KBM-7 (cell line): ENCODE data around the gene CELSR1.

ENCODE experiments used
- DNase-seq: peaks from one replicate; pipeline ENCODE4 v3.0.0-alpha.2; 2015
- in situ Hi-C: fragments of 300-500 bp; cut with MboI; formaldehyde crosslinking; loops from 2 replicates; pipeline ENCODE4 v1.14.3; 2020; ENCODE audit warnings: low sequenced_read_pairs, low pct_unique_long_range_greater_than_20kb, mixed read lengths

CELSR1 gene

DNA sequence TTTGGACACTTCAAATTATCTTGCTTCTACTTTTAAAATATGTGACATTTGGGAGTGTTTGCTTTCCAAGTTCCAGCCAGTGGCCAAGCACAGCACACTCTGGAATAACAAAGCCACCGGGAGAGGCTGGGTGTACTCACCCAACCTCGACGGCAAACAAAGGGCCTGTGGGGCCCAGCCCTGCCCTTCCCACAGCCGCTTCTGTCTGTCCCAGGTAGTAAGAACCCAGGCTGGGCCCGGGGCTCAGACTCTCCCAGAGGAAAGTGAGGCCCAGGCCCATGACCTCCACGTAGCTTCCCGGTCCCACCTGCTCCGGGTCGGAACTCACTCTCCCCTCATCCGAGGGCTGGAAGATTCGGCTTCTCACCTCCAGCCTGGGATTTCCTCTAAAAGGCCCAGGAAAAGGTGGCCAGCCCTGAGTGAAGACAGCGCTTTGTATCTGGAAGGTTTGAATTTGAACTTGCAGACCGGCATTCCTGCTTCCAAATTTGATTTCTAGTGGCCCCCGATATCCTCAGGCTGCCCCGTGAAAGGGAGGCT lies 93.5 kb downstream of the CELSR1 start:
- in situ Hi-C loops = no loop called here
- no peak for DNase-seq

DNA sequence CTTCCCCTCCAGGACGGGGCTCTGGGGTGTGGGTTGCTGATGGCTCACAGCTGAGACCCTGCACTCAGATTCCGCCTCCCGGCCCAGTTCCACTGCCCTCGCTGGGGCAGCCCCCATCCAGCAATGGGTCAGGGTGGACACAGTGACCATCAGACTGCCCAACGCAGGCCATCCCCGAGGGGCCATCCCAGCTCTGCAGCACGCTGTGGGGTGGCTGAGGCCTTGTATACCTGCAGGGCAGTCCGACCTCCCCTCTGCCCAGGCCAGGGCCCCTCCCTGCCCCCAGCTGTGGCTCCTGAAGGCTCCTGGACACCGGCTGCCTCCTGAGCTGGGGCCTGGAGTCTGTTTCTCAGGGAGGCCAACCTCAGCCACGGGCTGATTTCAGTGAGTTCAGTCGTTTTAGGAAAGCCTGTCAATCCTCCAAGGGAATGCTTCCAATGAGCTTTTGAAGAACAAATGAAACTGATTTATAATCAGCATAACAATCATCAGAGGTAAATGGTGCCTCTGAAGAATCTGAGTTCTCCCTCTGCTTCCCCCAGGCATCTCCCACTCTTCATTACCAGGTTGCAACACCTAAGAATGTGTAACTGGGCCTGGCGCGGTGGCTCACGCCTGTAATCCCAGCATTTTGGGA lies 95.1 kb downstream of the CELSR1 start:
- in situ Hi-C loops = no loop called here
- DNase-seq = no peak

- in situ Hi-C loops = no loop called here
Measured at GRCh38 chr22:46439576-46440465, 97.6 kb downstream of the CELSR1 start.

DNA sequence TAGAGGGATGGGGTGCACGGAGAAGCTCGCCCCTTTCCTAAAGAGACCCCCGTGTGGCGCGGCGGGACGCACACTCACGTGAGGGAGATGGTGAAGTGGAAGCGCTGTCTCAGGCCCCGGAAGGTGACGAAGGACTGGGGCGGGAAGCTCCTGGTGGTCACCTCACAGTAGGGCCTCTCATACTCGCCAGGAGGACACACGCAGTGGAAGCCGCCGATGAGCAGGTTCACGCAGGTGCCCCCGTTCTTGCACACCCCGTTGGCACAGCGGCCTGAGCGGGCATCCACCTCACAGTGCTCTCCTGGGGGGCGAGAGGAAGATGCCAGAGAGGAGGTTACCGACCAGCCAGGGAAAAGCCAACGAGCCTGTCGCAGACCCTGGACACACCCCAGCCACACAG lies 98.3 kb downstream of the CELSR1 start:
- no peak for DNase-seq
- in situ Hi-C loops = no loop called here

More at GRCh38 chr22:46439576-46440465, 97.6 kb downstream of the CELSR1 start:
- no peak for DNase-seq

DNA sequence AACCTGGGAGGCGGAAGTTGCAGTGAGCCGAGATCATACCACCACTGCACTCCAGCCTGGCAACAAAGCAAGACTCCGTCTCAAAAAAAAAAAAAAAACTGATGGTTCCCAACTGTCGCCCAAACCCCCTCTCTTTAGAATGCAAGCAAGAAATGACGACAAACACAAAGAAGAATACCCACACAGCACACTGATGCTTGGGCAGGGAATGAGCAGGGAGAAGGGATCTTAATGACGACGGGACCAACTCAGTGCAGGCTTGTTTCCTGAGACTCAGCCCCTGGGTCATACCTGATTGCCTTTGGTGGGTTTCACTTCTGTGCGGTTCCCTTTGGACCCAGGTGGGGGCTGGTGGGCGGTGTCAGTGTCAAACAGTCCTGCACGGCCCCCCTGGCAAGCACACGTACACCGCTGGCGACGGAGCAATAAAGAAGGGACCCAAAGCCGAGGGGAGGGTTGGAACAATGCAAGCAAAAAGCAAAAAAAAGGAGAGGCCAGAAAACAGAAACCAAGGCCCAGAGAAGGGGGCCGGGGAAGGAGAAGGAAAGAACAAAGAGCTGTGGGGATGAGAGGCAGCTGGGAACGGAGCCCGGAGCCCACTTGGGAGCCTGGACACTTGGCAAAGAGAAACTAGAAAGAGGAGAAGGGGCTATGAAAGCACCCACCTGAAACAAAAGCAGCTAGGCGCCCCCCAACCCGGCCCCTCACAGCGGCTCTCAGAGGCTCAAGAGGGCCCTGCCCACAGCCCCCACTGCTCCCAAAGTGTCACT lies 99.6 kb downstream of the CELSR1 start:
- in situ Hi-C loops = no loop called here
- no peak for DNase-seq

GRCh38 chr22:46436595-46437175 lies 100.7 kb downstream of the CELSR1 start:
- DNase-seq = no peak
- in situ Hi-C loops = no loop called here

DNA sequence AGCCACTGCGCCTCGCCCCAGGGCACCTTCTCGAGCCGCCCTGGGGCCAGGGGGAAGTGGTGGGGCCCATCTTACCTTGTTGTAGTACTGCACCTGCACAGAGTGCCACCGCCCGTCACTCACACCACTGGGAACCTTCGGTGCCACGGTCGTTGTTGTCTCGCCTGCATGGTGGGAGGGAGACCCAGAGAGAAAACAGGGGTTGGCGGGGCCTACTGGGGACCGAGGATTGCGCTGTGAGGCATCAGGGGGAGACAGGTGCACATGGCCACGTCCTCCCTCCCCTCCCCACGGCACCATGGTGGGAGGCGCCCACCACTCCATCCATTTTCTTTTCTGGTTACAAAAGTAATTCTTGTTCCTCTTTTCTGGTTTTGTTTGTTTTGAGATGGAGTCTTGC lies 104.1 kb downstream of the CELSR1 start:
- in situ Hi-C loops = no loop called here
- peak; percentile 4 for DNase-seq

- DNase-seq = no peak
- in situ Hi-C loops = no loop called here
Measured at GRCh38 chr22:46432164-46433068, 105.0 kb downstream of the CELSR1 start.

DNA sequence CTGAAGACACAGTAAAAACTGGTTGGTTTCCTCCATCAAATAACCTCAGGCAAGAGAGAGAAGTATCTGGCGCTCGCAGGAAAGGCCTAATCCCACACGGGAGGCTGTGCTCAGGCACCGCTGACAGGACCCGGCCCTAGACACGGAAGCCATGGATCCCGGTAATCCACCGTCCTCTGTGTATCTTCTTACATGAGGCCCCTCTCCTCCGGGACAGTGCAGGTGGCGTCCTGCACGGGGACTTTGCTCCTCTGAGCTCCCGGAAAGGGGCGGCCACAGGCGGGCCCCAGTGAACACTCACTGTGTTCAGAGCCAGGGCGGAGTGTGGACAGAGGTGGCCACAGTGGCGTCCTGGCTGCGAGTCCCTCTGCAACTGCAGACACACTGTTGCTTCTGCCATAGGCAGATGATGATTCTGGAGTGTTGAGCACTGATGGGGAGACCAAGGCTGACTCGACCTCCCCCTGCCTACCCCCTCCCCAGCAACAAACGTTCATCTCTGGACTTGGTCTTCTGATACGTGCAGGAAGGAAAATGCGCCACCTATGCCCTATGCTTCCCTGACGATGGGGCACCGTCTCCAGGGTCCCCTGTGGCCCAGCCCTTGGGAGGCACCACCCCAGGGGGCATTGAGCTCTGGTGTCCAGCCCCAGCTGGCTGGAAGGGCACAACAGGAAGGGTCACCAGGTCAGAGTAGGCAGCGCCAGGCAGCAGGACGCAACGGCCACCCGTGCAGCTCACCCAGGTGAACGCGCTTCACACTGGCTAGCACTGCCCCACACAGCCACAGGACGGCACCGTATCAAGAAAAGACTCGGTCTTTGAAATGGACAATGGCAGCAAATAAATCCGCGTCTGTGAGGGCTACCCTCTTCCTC lies 106.2 kb downstream of the CELSR1 start:
- no peak for DNase-seq
- in situ Hi-C loops = no loop called here

- DNase-seq = no peak
- in situ Hi-C loops = no loop called here
Measured at GRCh38 chr22:46429325-46429853, 108.0 kb downstream of the CELSR1 start.

DNA sequence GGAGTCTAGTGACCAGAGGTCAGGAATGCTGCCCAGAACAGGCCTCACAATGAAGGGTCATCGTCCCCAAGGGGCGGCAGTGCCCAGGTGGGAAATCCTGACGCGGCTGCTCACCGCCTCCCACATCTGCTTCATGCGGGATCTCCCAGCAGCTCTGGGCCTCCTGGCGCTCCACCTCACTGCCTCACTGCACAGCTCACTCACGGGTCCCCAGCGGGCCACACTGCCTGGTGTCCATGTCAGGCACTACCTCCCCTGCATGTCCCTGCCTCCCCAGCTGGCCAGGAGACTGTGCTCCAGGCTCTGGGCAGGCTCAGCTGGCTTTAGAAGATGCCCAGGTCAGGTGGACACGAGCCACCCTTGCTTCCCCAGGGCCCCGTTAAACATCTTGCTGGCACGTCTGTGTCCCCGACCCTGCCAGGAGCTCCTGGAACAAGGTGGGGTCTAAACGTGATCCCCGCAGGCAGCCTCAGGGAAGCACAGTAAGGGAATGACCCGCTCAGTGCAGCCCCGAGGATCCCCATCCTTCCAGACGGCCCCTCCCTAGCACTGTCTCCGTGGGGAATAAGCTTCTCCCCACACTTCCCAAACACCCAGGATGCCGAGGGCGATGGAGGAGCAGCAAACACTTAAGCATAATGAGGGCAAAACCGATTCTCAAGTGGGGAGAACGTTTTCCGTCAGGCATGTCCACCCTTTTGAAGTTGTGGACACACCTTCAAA lies 108.7 kb downstream of the CELSR1 start:
- in situ Hi-C loops = no loop called here
- no peak for DNase-seq

DNA sequence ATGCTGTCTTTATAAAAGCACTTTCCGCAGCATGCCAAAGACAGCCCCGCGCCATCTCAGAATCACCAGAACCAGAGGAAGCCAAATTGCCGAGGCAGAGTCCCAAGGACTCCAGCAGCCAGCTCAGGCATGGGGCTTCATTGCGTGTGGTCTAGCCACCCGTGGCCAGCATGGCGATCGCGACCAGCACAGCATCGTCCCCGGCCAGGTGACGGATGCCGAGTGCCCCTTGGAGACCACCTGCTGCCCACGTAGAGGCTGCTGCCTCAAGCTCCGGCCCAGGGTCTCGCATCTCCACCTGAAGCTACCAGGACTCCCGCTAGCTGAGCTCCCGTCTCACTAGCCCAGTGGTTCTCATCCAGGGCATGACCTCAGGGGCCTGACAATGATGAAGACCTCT lies 109.2 kb downstream of the CELSR1 start:
- DNase-seq = no peak
- in situ Hi-C loops = no loop called here

DNA sequence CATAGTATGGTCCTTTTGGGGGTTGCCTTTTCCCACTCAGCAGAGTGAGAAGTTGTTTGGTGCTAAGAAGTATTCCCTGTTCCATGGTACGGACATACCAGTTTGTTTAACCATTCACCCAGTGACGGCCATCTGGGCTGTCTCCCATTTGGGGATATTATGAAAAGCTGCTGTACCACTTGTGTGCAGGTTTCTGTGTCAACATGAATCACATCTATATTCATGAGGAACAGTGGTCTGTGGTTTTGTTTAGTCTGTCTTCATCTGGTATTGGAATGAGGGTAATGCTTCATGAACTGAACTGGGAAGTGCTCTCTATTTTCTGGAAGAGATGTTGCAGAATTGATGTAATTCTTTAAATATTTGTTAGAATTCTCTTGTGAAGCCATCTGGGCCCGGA lies 112.4 kb downstream of the CELSR1 start:
- DNase-seq = no peak
- in situ Hi-C loops = no loop called here

DNA sequence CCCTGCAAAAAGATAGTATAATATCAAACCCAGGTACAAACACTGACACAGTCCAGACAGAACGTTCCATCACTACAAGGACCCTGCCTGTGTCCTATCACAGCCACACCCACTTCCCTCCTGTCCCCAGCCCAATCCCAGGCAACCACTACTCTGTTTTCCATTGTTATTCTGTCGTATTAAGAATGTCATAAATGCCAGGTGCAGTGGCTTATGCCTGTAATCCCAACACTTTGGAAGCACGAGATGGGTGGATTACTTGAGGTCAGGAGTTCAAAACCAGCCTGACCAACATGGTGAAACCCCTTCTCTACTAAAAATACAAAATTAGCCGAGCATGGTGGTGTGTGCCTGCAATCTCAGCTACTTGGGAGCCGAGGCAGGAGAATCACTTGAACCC lies 112.9 kb downstream of the CELSR1 start:
- in situ Hi-C loops = no loop called here

DNA sequence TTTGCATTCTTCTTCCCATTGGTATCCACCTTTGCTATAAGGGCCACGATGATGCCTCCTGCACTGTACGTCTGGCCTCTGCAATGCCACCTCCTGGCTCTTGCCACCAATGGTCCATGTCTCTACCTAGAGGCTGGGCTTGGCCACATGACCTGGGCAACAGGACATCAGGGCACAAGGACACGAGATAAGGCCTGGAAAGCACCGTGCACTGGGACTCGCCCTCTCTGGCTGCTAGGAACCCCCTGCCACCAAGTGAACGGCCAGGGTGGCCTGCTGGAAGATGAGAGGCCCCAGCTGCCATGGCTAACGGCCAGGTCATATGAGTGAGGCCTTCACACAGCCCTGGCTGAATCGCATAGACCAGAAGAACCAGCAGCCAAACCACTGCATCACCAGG lies 114.5 kb downstream of the CELSR1 start:
- DNase-seq = no peak
- in situ Hi-C loops = no loop called here

More for the DNA sequence above, 112.9 kb downstream of the CELSR1 start:
- DNase-seq = no peak

DNA sequence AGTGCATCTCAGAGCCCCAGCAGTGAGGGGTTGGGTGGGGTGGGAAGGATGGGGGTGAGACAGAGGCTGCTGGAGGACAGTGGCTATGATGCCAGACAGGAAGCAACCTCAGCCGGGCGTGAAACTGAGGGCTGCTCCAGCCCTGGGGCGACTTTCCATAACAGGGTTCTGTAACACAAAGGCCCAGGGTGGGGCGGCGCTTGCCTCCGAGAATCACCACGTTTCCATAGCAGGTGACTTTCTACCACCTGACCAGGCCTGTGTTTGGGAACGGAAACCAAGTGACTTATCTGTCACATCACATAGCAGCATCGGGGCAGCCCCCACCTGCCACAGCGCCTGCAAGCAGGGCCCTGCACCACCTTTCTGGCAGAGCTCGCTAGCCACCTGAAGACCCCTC lies 116.2 kb downstream of the CELSR1 start:
- in situ Hi-C loops = no loop called here
- no peak for DNase-seq
